H9 (cell line): Measurements from ENCODE around the gene ANKRD13A. TPM values are rescaled to one million over a fixed set of nuclear protein-coding genes. Genes with fewer than 3 reads are reported as not detected.

ENCODE experiments used
- DNase-seq: peaks from one replicate; pipeline ENCODE4 v3.0.0-alpha.2; 2017
- H2AFZ ChIP-seq: one replicate; pipeline ENCODE4 v1.6.1; 2013; ENCODE audit warnings: mild to moderate bottlenecking, low read length, control low read depth, moderate library complexity
- H2AK5ac ChIP-seq: 2 replicates; pipeline ENCODE4 v1.6.1; 2013; ENCODE audit warnings: low read length, control low read depth, mixed read lengths; ENCODE audit not compliant: insufficient read length
- H2BK120ac ChIP-seq: one replicate; pipeline ENCODE4 v1.6.1; 2013; ENCODE audit warnings: low read depth, mild to moderate bottlenecking, low read length, control low read depth, inconsistent platforms; ENCODE audit not compliant: poor library complexity, severe bottlenecking
- H2BK12ac ChIP-seq: 2 replicates; pipeline ENCODE4 v1.6.1; 2013; ENCODE audit warnings: low read length, control low read depth, mixed read lengths, low read depth; ENCODE audit not compliant: insufficient read length
- H2BK15ac ChIP-seq: 2 replicates; pipeline ENCODE4 v1.6.1; 2013; ENCODE audit warnings: low read depth, low read length, control low read depth
- H2BK20ac ChIP-seq: one replicate; pipeline ENCODE4 v1.6.1; 2013; ENCODE audit warnings: low read depth, mild to moderate bottlenecking, low read length, control low read depth, inconsistent platforms; ENCODE audit not compliant: poor library complexity, severe bottlenecking
- H2BK5ac ChIP-seq: 2 replicates; pipeline ENCODE4 v1.6.1; 2013; ENCODE audit warnings: low read length, control low read depth, mixed read lengths; ENCODE audit not compliant: insufficient read length
- H3K14ac ChIP-seq: 2 replicates; pipeline ENCODE4 v1.6.1; 2013; ENCODE audit warnings: low read length, control low read depth; ENCODE audit not compliant: insufficient read depth
- H3K18ac ChIP-seq: 2 replicates; pipeline ENCODE4 v1.6.1; 2013; ENCODE audit warnings: low read depth, mild to moderate bottlenecking, mixed read lengths, low read length, control low read depth; ENCODE audit not compliant: insufficient read length
- H3K23ac ChIP-seq: 2 replicates; pipeline ENCODE4 v1.6.1; 2013; ENCODE audit warnings: low read length, control low read depth, mixed read lengths, low read depth; ENCODE audit not compliant: insufficient read length
- H3K23me2 ChIP-seq: 2 replicates; pipeline ENCODE4 v1.6.1; 2013; ENCODE audit warnings: low read depth, mild to moderate bottlenecking, mixed read lengths, low read length, control low read depth; ENCODE audit not compliant: insufficient read length, poor library complexity, severe bottlenecking
- H3K27ac ChIP-seq: 2 replicates; pipeline ENCODE4 v1.5.1; 2013; ENCODE audit warnings: low read length, control low read depth, mixed read lengths, low read depth; ENCODE audit not compliant: insufficient read length
- H3K27me3 ChIP-seq: 2 replicates; pipeline ENCODE4 v1.6.1; 2013; ENCODE audit warnings: low read length, control low read depth, inconsistent platforms; ENCODE audit not compliant: insufficient read depth
- H3K4ac ChIP-seq: 2 replicates; pipeline ENCODE4 v1.6.1; 2013; ENCODE audit warnings: low read depth, mild to moderate bottlenecking, control low read depth, inconsistent platforms, low read length, moderate library complexity
- H3K4me1 ChIP-seq: 2 replicates; pipeline ENCODE4 v1.6.1; 2013; ENCODE audit warnings: low read length, control low read depth, inconsistent platforms; ENCODE audit not compliant: insufficient read depth
- H3K4me2 ChIP-seq: 2 replicates; pipeline ENCODE4 v1.6.1; 2013; ENCODE audit warnings: low read length, control low read depth, mixed read lengths; ENCODE audit not compliant: insufficient read length, insufficient read depth
- H3K56ac ChIP-seq: 2 replicates; pipeline ENCODE4 v1.6.1; 2013; ENCODE audit warnings: low read depth, mild to moderate bottlenecking, mixed read lengths, low read length, control low read depth; ENCODE audit not compliant: insufficient read length
- H3K79me1 ChIP-seq: 2 replicates; pipeline ENCODE4 v1.6.1; 2013; ENCODE audit warnings: low read depth, mild to moderate bottlenecking, moderate library complexity, low read length, control low read depth, inconsistent platforms; ENCODE audit not compliant: insufficient read depth, poor library complexity, severe bottlenecking
- H3K79me2 ChIP-seq: 2 replicates; pipeline ENCODE4 v1.6.1; 2013; ENCODE audit warnings: low read length, control low read depth, inconsistent platforms; ENCODE audit not compliant: insufficient read depth
- H3K9ac ChIP-seq: 2 replicates; pipeline ENCODE4 v1.6.1; 2013; ENCODE audit warnings: low read length, control low read depth, mixed read lengths; ENCODE audit not compliant: insufficient read length; ENCODE audit errors: extremely low read depth
- H3K9me3 ChIP-seq: one replicate; pipeline ENCODE4 v1.6.1; 2013; ENCODE audit warnings: low read depth, low read length, inconsistent platforms; ENCODE audit not compliant: control insufficient read depth
- H3T11ph ChIP-seq: one replicate; pipeline ENCODE4 v1.6.1; 2013; ENCODE audit warnings: mild to moderate bottlenecking, low read length, control low read depth, inconsistent platforms
- H4K20me1 ChIP-seq: one replicate; pipeline ENCODE4 v1.6.1; 2013; ENCODE audit not compliant: control insufficient read depth, insufficient read length, insufficient read depth
- H4K5ac ChIP-seq: 2 replicates; pipeline ENCODE4 v1.6.1; 2013; ENCODE audit warnings: low read depth, mild to moderate bottlenecking, mixed read lengths, low read length, control low read depth; ENCODE audit not compliant: insufficient read length
- H4K8ac ChIP-seq: replicated peaks from 2 replicates; pipeline ENCODE4 v1.6.1; 2013; ENCODE audit warnings: low read length, control low read depth, mixed read lengths, low read depth; ENCODE audit not compliant: insufficient read length
- H4K91ac ChIP-seq: 2 replicates; pipeline ENCODE4 v1.6.1; 2013; ENCODE audit warnings: low read depth, mild to moderate bottlenecking, moderate library complexity, mixed read lengths, low read length, control low read depth; ENCODE audit not compliant: insufficient read length
- H3K27ac Mint-ChIP-seq, 3 experiments: 2 replicates in 2 of 3; 3 replicates in 1 of 3; pipeline ENCODE4 v1.8.0; 2020 to 2021; ENCODE audit warnings: mixed read lengths in 3 of 3, mild to moderate bottlenecking in 1 of 3, moderate library complexity in 1 of 3
- H3K27me3 Mint-ChIP-seq: 2 replicates; pipeline ENCODE4 v1.8.0; 2021; ENCODE audit warnings: low read depth, mild to moderate bottlenecking, moderate library complexity, mixed read lengths
- H3K36me3 Mint-ChIP-seq, 3 experiments: 2 replicates in 2 of 3; 3 replicates in 1 of 3; pipeline ENCODE4 v1.8.0; 2020 to 2021; ENCODE audit warnings: low read depth in 3 of 3, mixed read lengths in 3 of 3; ENCODE audit not compliant: insufficient read depth in 1 of 3
- H3K4me1 Mint-ChIP-seq, 2 experiments: 2 replicates each; pipeline ENCODE4 v1.8.0; 2020; ENCODE audit warnings: mixed read lengths in 2 of 2
- H3K4me3 Mint-ChIP-seq, 2 experiments: 2 replicates in 1 of 2; 3 replicates in 1 of 2; pipeline ENCODE4 v1.8.0; 2020 to 2021; ENCODE audit warnings: mild to moderate bottlenecking in 2 of 2, mixed read lengths in 2 of 2, moderate library complexity in 1 of 2
- H3K9me3 Mint-ChIP-seq, 2 experiments: 2 replicates in 1 of 2; 3 replicates in 1 of 2; pipeline ENCODE4 v1.8.0; 2020; ENCODE audit warnings: mild to moderate bottlenecking in 2 of 2, mixed read lengths in 2 of 2, moderate library complexity in 1 of 2
- WGBS: extraction: QIAGEN DNeasy Blood & Tissue Kit; methylation state at CpG from one replicate; pipeline ENCODE4 v1.1.7; 2013; ENCODE audit warnings: missing lambda C conversion rate, low lambda C conversion rate, mixed read lengths; ENCODE audit not compliant: insufficient read length; ENCODE audit errors: extremely low coverage; 5-methylcytosine and 5-hydroxymethylcytosine counted together
- total RNA-seq: library from RNA; stranded (reverse); gene quantifications from 2 replicates; pipeline ENCODE4 v1.2.1, GENCODE V29; 2021
- TF ChIP-seq, protein P1 (sequence below): fragments of 200-600 bp; sonication (generic); conservative IDR thresholded peaks from 3 replicates; pipeline ENCODE4 v1.8.0; 2021; ENCODE audit warnings: antibody characterized with exemption, mild to moderate bottlenecking

ANKRD13A gene
- total RNA-seq, 1 experiment from 2014 or later = 18.0 TPM

DNA sequence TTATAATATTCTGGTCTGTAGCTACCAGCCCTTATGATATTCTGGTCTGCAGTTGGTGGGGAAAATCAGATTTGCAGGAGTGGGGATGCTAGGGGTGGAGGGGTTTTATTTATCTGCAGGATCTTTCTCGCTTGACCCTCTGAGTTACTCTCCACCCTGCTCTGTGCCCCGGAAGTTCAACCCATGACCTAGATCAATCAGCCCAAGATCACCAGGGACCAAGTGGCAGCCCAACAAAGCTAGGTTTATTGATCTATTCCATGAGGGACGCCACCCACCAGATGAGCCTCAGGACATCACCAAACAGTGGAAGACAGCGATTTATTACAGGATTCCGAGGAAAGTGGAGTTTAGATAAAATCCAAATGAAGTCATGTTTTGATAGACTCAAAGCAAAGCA lies 74.9 kb downstream of the ANKRD13A start:
- no peak overlapping the region for H2BK15ac ChIP-seq
- no peak overlapping the region for H2AFZ ChIP-seq
- H2BK12ac ChIP-seq = no peak overlapping the region
- Mint-ChIP-seq H3K4me1 (peaks cover 4 to 6% of the 10 kb centered on the region in 2 experiments; a peak in 1 of 4 replicates), H3K27ac (no peak overlapping the region), H3K36me3 (no peaks in the 10 kb centered on the region), H3K4me3 (no peak overlapping the region), H3K27me3 (peaks cover 5% of the 10 kb centered on the region), H3K9me3 (no peaks in the 10 kb centered on the region)
- no peaks in the 10 kb centered on the region for H3K23me2 ChIP-seq
- no peaks in the 10 kb centered on the region for H3K9me3 ChIP-seq
- H2BK20ac ChIP-seq = no peak overlapping the region
- TF ChIP-seq, protein P1, sequence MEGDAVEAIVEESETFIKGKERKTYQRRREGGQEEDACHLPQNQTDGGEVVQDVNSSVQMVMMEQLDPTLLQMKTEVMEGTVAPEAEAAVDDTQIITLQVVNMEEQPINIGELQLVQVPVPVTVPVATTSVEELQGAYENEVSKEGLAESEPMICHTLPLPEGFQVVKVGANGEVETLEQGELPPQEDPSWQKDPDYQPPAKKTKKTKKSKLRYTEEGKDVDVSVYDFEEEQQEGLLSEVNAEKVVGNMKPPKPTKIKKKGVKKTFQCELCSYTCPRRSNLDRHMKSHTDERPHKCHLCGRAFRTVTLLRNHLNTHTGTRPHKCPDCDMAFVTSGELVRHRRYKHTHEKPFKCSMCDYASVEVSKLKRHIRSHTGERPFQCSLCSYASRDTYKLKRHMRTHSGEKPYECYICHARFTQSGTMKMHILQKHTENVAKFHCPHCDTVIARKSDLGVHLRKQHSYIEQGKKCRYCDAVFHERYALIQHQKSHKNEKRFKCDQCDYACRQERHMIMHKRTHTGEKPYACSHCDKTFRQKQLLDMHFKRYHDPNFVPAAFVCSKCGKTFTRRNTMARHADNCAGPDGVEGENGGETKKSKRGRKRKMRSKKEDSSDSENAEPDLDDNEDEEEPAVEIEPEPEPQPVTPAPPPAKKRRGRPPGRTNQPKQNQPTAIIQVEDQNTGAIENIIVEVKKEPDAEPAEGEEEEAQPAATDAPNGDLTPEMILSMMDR = no peak
- no peak overlapping the region for H3K9ac ChIP-seq
- H4K20me1 ChIP-seq = no peaks in the 10 kb centered on the region
- H3K4ac ChIP-seq = no peak overlapping the region
- no peaks in the 10 kb centered on the region for H3K79me2 ChIP-seq
- H2BK5ac ChIP-seq = no peak overlapping the region
- H3K14ac ChIP-seq = no peak overlapping the region
- no peak overlapping the region for H4K8ac ChIP-seq
- H3K18ac ChIP-seq = no peak overlapping the region
- no peak overlapping the region for H3K4me2 ChIP-seq
- H3K23ac ChIP-seq = no peak overlapping the region
- H3K56ac ChIP-seq = no peak overlapping the region
- H4K91ac ChIP-seq = no peak overlapping the region
- no peak overlapping the region for H2AK5ac ChIP-seq
- H3K79me1 ChIP-seq = no peaks in the 10 kb centered on the region
- no peak overlapping the region for H2BK120ac ChIP-seq
- H3K4me1 ChIP-seq = no peaks in the 10 kb centered on the region
- H3K27ac ChIP-seq = no peak overlapping the region
- no CpG with 5 or more reads among the region's 5 CpGs for WGBS
- no peak for DNase-seq
- H3K27me3 ChIP-seq = no peaks in the 10 kb centered on the region
- H3T11ph ChIP-seq = no peak overlapping the region
- no peak overlapping the region for H4K5ac ChIP-seq
